SK-N-MC (cell line): ENCODE data around the gene MDM1.

ENCODE experiments used
- EZH2 ChIP-seq: fragments of 200-600 bp; sonication (generic); IDR thresholded peaks from one replicate; pipeline ENCODE4 v1.6.1; 2017; ENCODE audit warnings: antibody characterized with exemption
- FOXP2 ChIP-seq: optimal IDR thresholded peaks from 2 replicates; pipeline ENCODE3; 2011; ENCODE audit warnings: mild to moderate bottlenecking, moderate library complexity; ENCODE audit not compliant: insufficient read depth; ENCODE audit errors: extremely low read length, control extremely low read depth
- POLR2AphosphoS5 ChIP-seq: IDR thresholded peaks from 2 replicates; pipeline ENCODE4 v1.6.1; 2012; ENCODE audit warnings: mild to moderate bottlenecking, low read depth, low read length, borderline replicate concordance

DNA sequence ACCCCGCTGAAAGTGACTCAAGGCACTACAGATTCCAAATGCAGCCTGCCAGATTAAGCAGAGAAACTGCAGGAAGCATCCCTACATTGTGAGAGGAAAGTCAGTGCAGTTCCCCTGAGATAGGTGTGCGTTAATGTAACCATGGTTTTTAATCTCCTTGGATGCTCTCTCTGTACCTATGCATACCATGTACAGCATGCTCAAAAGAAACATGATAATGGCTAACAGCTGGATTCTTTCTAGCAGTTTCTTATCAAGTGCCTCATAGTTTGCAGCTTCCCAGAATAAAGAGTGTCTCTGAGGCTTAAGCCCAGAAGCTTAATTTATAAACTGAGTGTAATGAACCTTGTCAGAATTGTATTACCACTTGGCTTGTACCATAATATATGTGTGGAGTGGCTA is 17.1 kb upstream of the MDM1 start:
- no peak for TF ChIP-seq POLR2AphosphoS5
- no peak for TF ChIP-seq EZH2
- TF ChIP-seq FOXP2, result no peak
